ENCODE data around the gene DOCK10.

DOCK10 gene

DNA sequence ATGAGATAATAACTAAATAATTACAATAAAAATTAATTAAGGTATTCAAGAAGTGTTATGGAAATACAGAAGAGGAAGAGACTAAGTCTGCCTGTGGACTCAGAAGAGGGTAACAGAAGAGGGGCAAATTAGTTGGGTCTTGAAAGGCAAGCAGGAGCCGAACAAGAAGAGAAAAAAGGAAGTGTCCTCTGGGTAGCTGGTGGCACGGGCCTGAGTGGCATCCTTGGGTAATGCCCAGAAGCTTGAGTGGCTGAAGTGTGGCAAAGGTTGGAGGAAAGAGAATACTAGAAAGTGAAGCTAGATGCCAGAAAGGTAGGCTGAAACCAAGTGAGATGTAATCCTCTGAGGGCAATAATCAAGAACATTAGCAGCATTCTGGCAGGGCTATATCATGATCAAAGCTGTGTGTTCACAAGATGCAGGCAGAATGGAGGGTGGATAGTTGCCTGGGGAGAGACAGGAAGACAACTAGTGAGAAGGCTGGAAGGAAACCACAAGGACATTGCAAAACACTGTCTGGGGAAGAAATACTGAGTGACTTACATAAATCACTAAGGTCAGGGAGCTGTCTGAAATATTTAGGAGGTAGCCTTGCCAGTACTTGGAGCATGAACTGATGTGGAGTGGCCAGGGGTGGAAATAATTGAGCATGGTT lies 16.2 kb downstream of the DOCK10 start:
- Histone ChIP-seq H3K27me3 (ENCODE audit: control insufficient read depth, insufficient read depth, low read length) (no peaks in the 10 kb centered on the region), H3K9me3 (ENCODE audit: control insufficient read depth, insufficient read depth, low read length) (no peaks in the 10 kb centered on the region), H3K4me3 (ENCODE audit: low read depth, low read length) (no peak overlapping the region), H3K9ac (ENCODE audit: low read depth, low read length) (no peak overlapping the region), H3K4me1 (ENCODE audit: control insufficient read depth, insufficient read depth, low read length) (no peaks in the 10 kb centered on the region), H3K36me3 (ENCODE audit: control insufficient read depth, insufficient read depth, low read length) (no peaks in the 10 kb centered on the region)

DNA sequence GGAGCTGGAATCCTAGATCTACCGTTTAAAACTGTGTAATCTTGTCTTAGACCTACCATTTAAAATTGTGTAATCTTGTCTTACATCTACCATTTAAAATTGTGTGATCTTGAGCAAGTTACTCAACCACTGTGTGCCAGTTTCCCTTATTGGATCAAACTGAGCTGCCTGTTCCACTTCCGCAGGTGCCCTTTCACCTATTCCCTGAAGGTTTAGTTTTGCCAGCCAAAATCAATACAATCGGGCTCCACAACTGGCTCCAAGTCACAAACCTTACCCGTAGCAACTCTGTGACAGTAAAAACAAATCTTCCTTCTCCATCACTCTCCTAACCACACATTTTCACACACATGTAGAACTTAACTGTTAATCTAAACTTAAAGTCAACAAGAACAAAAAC lies 20.1 kb downstream of the DOCK10 start:
- Histone ChIP-seq H3K4me3 (ENCODE audit: low read depth, low read length) (no peak overlapping the region), H3K9me3 (ENCODE audit: control insufficient read depth, insufficient read depth, low read length) (no peaks in the 10 kb centered on the region), H3K36me3 (ENCODE audit: control insufficient read depth, insufficient read depth, low read length) (no peaks in the 10 kb centered on the region), H3K4me1 (ENCODE audit: control insufficient read depth, insufficient read depth, low read length) (no peaks in the 10 kb centered on the region), H3K9ac (ENCODE audit: low read depth, low read length) (no peak overlapping the region), H3K27me3 (ENCODE audit: control insufficient read depth, insufficient read depth, low read length) (no peaks in the 10 kb centered on the region)

DNA sequence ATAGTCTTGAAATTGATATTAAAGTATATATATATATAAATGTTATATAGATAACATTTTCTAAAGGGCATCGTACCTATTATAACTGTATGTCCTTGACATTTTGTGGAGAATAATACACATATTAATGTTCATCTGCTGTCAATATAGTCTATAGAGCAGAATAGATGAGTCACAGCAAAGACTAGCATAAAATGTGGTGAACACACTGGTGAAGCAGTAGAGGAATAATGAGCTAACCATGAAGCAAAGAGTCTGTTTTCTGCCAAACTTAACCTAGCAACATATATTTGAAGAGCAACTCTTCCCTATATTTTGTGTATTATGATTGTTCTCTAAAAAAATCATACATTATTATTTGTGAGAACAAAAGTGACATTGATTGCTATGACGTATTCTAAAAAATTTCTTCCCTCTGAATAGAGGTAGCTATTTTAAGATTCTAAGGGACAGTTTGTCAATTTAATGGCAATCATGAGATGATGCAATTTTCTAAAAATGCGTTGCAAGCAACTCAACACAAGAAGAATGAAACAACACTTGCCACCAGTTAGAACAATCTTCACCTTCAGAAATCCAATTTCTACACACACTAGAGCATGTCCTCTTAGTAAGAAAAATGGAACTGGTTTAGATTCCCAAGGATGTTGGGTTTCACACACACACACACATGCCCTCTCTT lies 22.0 kb downstream of the DOCK10 start:
- Histone ChIP-seq H3K4me3 (ENCODE audit: low read depth, low read length) (no peak overlapping the region), H3K36me3 (ENCODE audit: control insufficient read depth, insufficient read depth, low read length) (no peaks in the 10 kb centered on the region), H3K4me1 (ENCODE audit: control insufficient read depth, insufficient read depth, low read length) (no peaks in the 10 kb centered on the region), H3K27me3 (ENCODE audit: control insufficient read depth, insufficient read depth, low read length) (no peaks in the 10 kb centered on the region), H3K9me3 (ENCODE audit: control insufficient read depth, insufficient read depth, low read length) (no peaks in the 10 kb centered on the region), H3K9ac (ENCODE audit: low read depth, low read length) (no peak overlapping the region)

DNA sequence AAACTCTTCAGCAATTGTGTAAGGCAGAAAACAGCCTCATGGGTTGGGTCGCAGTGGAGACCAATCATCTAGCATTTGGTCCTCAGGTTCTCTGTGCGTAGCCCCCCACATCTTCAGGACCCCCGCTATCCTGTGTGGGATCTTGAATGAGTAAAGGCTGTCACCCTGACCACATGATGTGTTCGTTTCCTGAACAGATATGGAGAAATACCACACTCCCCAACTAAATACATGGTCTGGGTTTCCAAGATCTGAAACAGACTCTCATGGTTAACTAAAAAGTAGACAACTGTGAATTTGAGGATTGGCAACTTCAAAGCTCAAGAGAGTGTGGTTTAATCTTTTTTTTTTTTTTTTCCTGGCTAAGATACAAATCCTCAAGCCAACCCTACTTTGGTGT lies 23.2 kb downstream of the DOCK10 start:
- no peak overlapping the region for H3K4me3 ChIP-seq (ENCODE audit: low read depth, low read length)
- no peak overlapping the region for H3K9ac ChIP-seq (ENCODE audit: low read depth, low read length)
- no peaks in the 10 kb centered on the region for H3K9me3 ChIP-seq (ENCODE audit: control insufficient read depth, insufficient read depth, low read length)
- H3K4me1 ChIP-seq (ENCODE audit: control insufficient read depth, insufficient read depth, low read length), result no peaks in the 10 kb centered on the region
- no peaks in the 10 kb centered on the region for H3K36me3 ChIP-seq (ENCODE audit: control insufficient read depth, insufficient read depth, low read length)
- no peaks in the 10 kb centered on the region for H3K27me3 ChIP-seq (ENCODE audit: control insufficient read depth, insufficient read depth, low read length)

DNA sequence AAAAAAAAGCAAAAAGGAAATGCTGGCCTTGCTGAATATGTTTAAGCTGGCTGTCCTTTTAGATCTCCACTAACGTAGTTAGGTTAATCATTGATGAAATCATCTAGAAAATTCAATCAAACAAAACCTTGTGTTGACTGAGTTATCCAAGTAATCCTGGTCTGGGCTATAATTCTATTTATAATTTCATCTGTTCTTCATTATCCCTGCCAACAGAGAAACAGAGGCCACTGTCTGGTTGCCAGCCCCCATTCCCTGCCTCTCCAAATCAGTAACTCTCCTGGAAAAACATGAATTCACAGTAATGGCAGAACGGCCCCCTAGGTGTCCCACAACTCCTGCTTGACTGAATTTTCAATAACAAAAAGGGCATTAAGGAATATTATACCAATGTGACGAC lies 24.6 kb downstream of the DOCK10 start:
- H3K9me3 ChIP-seq (ENCODE audit: control insufficient read depth, insufficient read depth, low read length), result no peaks in the 10 kb centered on the region
- no peaks in the 10 kb centered on the region for H3K36me3 ChIP-seq (ENCODE audit: control insufficient read depth, insufficient read depth, low read length)
- no peaks in the 10 kb centered on the region for H3K4me1 ChIP-seq (ENCODE audit: control insufficient read depth, insufficient read depth, low read length)

DNA sequence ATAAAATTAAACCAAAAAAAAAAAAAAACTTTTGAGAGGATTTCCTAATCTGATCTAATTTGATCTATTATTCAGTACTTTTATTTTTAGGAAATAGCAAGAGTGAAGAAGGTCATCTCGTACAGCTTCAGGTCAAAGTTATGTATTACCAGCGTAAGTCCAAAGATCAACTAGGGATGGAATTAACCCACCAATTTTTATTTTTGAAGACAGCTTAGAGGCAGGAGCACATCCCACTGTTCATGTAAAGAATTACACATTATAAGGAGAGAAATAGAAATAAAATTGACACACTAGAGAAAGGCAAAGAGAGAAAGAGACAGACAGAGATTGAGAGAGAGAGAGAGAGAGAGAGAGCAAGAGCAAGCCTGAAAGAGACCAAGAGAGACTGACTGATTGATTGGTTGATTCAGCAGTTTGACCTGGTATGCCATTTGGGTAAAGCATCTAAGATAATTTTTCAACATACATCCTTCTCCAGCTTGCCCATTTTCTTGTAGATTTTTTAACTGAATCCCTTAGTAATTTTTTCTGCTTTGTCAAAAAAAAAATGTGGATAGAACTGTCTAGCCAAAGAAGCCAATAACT lies 25.1 kb downstream of the DOCK10 start:
- Histone ChIP-seq H3K9ac (ENCODE audit: low read depth, low read length) (no peak overlapping the region), H3K9me3 (ENCODE audit: control insufficient read depth, insufficient read depth, low read length) (no peaks in the 10 kb centered on the region), H3K27me3 (ENCODE audit: control insufficient read depth, insufficient read depth, low read length) (no peaks in the 10 kb centered on the region), H3K4me3 (ENCODE audit: low read depth, low read length) (no peak overlapping the region), H3K36me3 (ENCODE audit: control insufficient read depth, insufficient read depth, low read length) (no peaks in the 10 kb centered on the region), H3K4me1 (ENCODE audit: control insufficient read depth, insufficient read depth, low read length) (no peaks in the 10 kb centered on the region)

More for the DNA sequence above, 24.6 kb downstream of the DOCK10 start:
- Histone ChIP-seq H3K27me3 (ENCODE audit: control insufficient read depth, insufficient read depth, low read length) (no peaks in the 10 kb centered on the region), H3K4me3 (ENCODE audit: low read depth, low read length) (no peak overlapping the region), H3K9ac (ENCODE audit: low read depth, low read length) (no peak overlapping the region)

DNA sequence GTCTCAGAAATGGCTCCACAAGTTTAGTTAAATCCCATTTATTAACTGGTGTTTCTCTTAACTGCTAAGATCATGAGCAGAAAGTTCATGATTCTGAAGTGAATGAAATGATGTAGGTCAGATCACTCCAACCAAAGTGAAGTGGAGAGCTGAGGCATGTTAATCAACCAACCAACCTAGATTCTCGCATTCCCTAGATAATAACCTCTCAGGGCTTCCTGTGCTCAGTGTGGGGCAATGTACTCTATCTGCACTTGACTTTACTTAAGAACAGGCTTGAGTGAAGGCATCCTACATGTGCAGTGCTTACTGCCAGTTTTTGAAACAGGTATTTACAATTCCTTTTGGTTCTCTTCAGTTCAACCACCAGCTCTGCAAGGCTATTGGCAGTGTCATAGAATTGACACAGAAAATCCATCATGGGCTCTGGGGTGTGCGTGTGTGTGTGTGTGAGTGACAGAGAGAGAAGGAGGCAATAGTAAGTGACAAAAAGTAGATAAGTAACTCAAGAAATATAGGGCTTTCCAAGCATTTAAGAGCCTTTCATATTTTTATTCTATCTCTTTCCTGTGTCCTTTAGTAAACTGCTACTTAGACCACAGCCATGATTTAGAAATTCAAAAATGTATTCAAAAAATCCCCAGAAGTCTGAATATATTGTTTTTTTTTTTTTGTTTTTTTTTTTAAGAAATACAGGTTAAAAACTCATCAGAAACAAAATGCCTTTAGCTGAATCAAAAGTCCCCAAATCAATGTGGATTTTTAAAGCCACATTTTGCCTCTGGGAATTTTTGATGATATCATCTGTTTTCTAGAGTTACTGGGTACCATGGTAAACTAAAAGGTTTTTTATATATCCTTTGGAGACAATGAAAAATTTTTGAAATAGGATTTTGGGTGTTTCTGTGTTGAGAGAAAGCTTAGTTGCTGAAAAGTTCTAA lies 28.6 kb downstream of the DOCK10 start:
- Histone ChIP-seq H3K4me3 (ENCODE audit: low read depth, low read length) (no peak overlapping the region), H3K9ac (ENCODE audit: low read depth, low read length) (no peak overlapping the region), H3K36me3 (ENCODE audit: control insufficient read depth, insufficient read depth, low read length) (no peaks in the 10 kb centered on the region), H3K9me3 (ENCODE audit: control insufficient read depth, insufficient read depth, low read length) (no peaks in the 10 kb centered on the region), H3K27me3 (ENCODE audit: control insufficient read depth, insufficient read depth, low read length) (no peaks in the 10 kb centered on the region), H3K4me1 (ENCODE audit: control insufficient read depth, insufficient read depth, low read length) (peaks cover 5% of the 10 kb centered on the region)

DNA sequence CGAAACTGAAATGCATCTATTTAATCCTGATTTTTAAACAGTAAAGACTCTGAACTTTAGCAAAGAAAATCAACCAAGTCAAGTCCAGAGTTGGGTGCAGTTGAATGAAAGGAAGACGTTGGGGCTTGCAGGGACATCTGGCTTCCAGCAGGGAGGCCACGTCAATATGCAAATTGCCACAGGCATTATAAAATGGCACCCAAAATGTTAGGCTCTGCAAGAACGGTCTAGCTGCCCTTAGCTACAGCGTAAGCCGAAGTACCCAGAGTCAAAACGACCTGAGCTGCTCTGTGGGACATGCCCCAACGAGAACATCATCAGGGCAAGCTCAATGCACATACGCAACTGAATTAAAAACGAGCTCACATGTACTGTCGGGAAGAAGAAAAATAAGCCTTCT lies 30.7 kb downstream of the DOCK10 start:
- peaks cover 5% of the 10 kb centered on the region for H3K4me1 ChIP-seq (ENCODE audit: control insufficient read depth, insufficient read depth, low read length)
- no peak overlapping the region for H3K4me3 ChIP-seq (ENCODE audit: low read depth, low read length)
- H3K9ac ChIP-seq (ENCODE audit: low read depth, low read length), result no peak overlapping the region
- no peaks in the 10 kb centered on the region for H3K36me3 ChIP-seq (ENCODE audit: control insufficient read depth, insufficient read depth, low read length)
- no peaks in the 10 kb centered on the region for H3K27me3 ChIP-seq (ENCODE audit: control insufficient read depth, insufficient read depth, low read length)
- no peaks in the 10 kb centered on the region for H3K9me3 ChIP-seq (ENCODE audit: control insufficient read depth, insufficient read depth, low read length)

DNA sequence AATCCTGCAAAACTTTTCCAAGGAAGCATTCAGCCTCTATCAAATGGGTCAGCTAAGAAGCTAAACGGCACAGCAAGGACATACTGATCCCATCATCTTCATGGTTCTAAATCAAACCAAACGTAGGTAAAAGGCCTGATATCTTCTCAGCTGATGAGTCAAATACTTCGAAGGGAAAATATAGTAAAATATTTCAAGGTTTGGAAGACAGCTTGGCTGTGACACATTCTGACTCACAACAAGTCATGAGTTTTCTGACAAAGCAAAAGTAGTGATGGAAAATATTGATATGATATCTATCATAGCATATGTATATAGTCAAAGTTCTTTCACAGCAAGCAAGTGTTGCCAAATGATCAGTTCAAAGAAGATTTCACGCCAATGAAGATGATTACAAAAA lies 31.5 kb downstream of the DOCK10 start:
- Histone ChIP-seq H3K27me3 (ENCODE audit: control insufficient read depth, insufficient read depth, low read length) (no peaks in the 10 kb centered on the region), H3K4me3 (ENCODE audit: low read depth, low read length) (no peak overlapping the region), H3K9ac (ENCODE audit: low read depth, low read length) (no peak overlapping the region), H3K4me1 (ENCODE audit: control insufficient read depth, insufficient read depth, low read length) (peaks cover 5% of the 10 kb centered on the region), H3K9me3 (ENCODE audit: control insufficient read depth, insufficient read depth, low read length) (no peaks in the 10 kb centered on the region), H3K36me3 (ENCODE audit: control insufficient read depth, insufficient read depth, low read length) (no peaks in the 10 kb centered on the region)

DNA sequence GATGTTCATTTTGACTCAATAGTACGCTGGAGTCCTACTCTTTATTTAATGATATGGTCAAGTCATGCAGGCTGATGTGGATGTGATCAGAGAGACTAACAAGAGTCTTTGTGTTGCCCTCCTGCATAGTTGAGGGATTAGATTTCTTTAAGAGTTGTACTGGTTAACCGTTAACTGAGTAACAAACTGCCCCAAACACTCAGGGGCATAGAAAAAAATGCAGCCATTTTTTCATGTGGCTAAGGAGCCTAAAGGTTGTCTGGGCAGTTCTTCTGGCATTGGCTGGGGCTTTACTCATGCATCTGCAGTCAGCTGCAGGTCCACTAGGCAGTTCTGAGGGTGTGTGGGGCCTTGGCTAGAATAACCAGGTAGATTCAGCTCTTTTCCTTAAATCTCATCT lies 32.5 kb downstream of the DOCK10 start:
- no peak overlapping the region for H3K4me3 ChIP-seq (ENCODE audit: low read depth, low read length)
- no peaks in the 10 kb centered on the region for H3K9me3 ChIP-seq (ENCODE audit: control insufficient read depth, insufficient read depth, low read length)
- no peaks in the 10 kb centered on the region for H3K36me3 ChIP-seq (ENCODE audit: control insufficient read depth, insufficient read depth, low read length)
- H3K4me1 ChIP-seq (ENCODE audit: control insufficient read depth, insufficient read depth, low read length), result peaks cover 5% of the 10 kb centered on the region
- H3K9ac ChIP-seq (ENCODE audit: low read depth, low read length), result no peak overlapping the region
- no peaks in the 10 kb centered on the region for H3K27me3 ChIP-seq (ENCODE audit: control insufficient read depth, insufficient read depth, low read length)

DNA sequence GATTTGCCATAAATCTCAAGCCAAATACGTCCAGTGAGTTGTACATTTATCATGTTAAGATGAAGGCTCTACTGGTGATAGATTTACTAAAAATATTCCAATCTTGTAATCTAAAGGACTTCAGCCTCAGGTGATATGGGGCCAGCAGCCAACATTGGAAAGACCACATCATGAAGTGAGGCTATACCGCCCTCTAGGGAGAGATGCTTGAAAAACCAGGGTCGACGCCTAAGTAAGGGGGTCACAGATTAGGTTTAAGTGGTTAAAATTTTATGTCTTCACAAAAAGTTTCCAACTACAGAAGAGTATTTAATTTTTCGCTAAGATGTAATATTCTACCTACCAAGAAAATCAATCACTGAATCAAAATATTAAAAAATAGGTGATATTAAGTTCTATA lies 33.3 kb downstream of the DOCK10 start:
- Histone ChIP-seq H3K27me3 (ENCODE audit: control insufficient read depth, insufficient read depth, low read length) (no peaks in the 10 kb centered on the region), H3K4me1 (ENCODE audit: control insufficient read depth, insufficient read depth, low read length) (peaks cover 5% of the 10 kb centered on the region), H3K4me3 (ENCODE audit: low read depth, low read length) (no peak overlapping the region), H3K9me3 (ENCODE audit: control insufficient read depth, insufficient read depth, low read length) (no peaks in the 10 kb centered on the region), H3K9ac (ENCODE audit: low read depth, low read length) (no peak overlapping the region), H3K36me3 (ENCODE audit: control insufficient read depth, insufficient read depth, low read length) (no peaks in the 10 kb centered on the region)
